OCI-LY3 (cell line): ENCODE results near the gene DAAM2.

ENCODE experiments used
- H2AFZ ChIP-seq: fragments of 200-600, 300-600 bp; shearing (Covaris generic); 2 replicates; pipeline ENCODE4 v1.6.0; 2014; ENCODE audit warnings: antibody characterized with exemption, low read depth, low read length
- H3K27ac ChIP-seq: fragments of 200-600, 300-600 bp; sonication (generic); 2 replicates; pipeline ENCODE4 v1.5.1; 2014; ENCODE audit warnings: mild to moderate bottlenecking, low read length, moderate library complexity, mixed read lengths
- H3K27me3 ChIP-seq: fragments of 200-600, 300-600 bp; sonication (generic); 2 replicates; pipeline ENCODE4 v1.6.1; 2014; ENCODE audit warnings: low read depth, low read length, mixed read lengths
- H3K36me3 ChIP-seq: fragments of 200-600, 300-600 bp; sonication (generic); replicated peaks from 2 replicates; pipeline ENCODE3; 2014; ENCODE audit warnings: low read depth, low read length, mixed read lengths
- H3K4me1 ChIP-seq: fragments of 300-600, 200-600 bp; sonication (generic); 2 replicates; pipeline ENCODE4 v1.6.1; 2014; ENCODE audit warnings: low read length, mixed read lengths
- H3K4me2 ChIP-seq: fragments of 200-600, 300-600 bp; sonication (generic); 2 replicates; pipeline ENCODE4 v1.6.1; 2014; ENCODE audit warnings: low read length, mixed read lengths
- H3K4me3 ChIP-seq: fragments of 300-600, 200-600 bp; sonication (generic); 2 replicates; pipeline ENCODE4 v1.5.1; 2014; ENCODE audit warnings: antibody characterized with exemption, mild to moderate bottlenecking, low read length, moderate library complexity
- H3K79me2 ChIP-seq: fragments of 300-600, 200-600 bp; shearing (Covaris generic); 2 replicates; pipeline ENCODE4 v1.6.1; 2014; ENCODE audit warnings: mild to moderate bottlenecking, low read length, mixed read lengths
- H3K9ac ChIP-seq: fragments of 300-600, 200-600 bp; shearing (Covaris generic); 2 replicates; pipeline ENCODE4 v1.6.0; 2014; ENCODE audit warnings: mild to moderate bottlenecking, low read length, moderate library complexity
- H3K9me3 ChIP-seq: fragments of 200-600, 300-600 bp; shearing (Covaris generic); 2 replicates; pipeline ENCODE4 v1.6.1; 2014; ENCODE audit warnings: low read length, mixed read lengths; ENCODE audit not compliant: insufficient read depth
- H4K20me1 ChIP-seq: fragments of 200-600, 300-600 bp; sonication (generic); 2 replicates; pipeline ENCODE4 v1.6.1; 2016; ENCODE audit warnings: low read length, mixed read lengths; ENCODE audit not compliant: insufficient read depth
- EZH2phosphoT487 ChIP-seq: fragments of 200-600 bp; shearing (Covaris generic); IDR thresholded peaks from 2 replicates; pipeline ENCODE4 v1.6.1; 2018; ENCODE audit warnings: antibody characterized with exemption, mixed run types, low read depth
- TF ChIP-seq, protein P1 (sequence below): fragments of 200-600, 300-600 bp; sonication (generic); IDR thresholded peaks from 2 replicates; pipeline ENCODE4 v1.5.1; 2014; ENCODE audit warnings: antibody characterized with exemption, low read length, low read depth

The DAAM2 gene

DNA sequence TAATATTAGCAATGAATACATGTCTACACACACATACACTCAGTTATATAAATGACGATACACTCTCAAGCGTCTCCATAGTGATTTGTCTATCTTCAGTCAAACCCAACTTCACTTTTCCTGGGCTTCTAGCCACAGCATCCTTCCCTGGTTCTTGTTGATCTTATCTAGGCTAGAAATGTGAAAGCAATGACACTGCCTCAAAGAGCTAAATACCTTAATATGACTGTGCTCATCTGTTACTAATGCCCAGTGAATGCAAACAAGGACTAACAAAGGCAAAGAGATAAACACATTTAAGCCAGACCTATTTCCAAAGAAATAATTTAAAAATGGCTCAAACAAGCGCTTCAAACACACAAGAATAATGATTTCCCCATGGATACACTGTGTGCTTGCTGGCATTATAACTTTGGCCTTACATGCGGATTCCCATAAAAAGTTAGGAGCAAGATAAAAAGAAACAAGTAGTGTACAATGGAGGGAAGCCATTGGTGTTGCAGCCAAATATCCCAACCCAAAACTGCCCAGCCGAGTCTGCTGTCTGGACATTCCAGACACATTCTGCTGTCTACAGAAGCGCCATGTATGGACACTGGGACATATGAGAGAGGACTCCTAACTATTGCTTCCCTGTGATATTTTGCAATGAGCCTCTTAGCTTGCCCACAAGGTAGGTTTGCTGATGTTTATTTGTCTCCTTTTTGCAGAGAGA lies 19.5 kb upstream of the DAAM2 start:
- Histone ChIP-seq H3K9me3 (no peaks in the 10 kb centered on the region), H3K27ac (no peak overlapping the region), H3K4me1 (no peaks in the 10 kb centered on the region), H3K9ac (no peak overlapping the region), H2AFZ (no peak overlapping the region), H3K4me3 (no peak overlapping the region), H3K79me2 (no peaks in the 10 kb centered on the region), H3K4me2 (no peak overlapping the region), H3K27me3 (no peaks in the 10 kb centered on the region), H4K20me1 (no peaks in the 10 kb centered on the region), H3K36me3 (no peaks in the 10 kb centered on the region)
- TF ChIP-seq, protein P1, sequence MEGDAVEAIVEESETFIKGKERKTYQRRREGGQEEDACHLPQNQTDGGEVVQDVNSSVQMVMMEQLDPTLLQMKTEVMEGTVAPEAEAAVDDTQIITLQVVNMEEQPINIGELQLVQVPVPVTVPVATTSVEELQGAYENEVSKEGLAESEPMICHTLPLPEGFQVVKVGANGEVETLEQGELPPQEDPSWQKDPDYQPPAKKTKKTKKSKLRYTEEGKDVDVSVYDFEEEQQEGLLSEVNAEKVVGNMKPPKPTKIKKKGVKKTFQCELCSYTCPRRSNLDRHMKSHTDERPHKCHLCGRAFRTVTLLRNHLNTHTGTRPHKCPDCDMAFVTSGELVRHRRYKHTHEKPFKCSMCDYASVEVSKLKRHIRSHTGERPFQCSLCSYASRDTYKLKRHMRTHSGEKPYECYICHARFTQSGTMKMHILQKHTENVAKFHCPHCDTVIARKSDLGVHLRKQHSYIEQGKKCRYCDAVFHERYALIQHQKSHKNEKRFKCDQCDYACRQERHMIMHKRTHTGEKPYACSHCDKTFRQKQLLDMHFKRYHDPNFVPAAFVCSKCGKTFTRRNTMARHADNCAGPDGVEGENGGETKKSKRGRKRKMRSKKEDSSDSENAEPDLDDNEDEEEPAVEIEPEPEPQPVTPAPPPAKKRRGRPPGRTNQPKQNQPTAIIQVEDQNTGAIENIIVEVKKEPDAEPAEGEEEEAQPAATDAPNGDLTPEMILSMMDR, result no peak
- TF ChIP-seq EZH2phosphoT487, result no peak

DNA sequence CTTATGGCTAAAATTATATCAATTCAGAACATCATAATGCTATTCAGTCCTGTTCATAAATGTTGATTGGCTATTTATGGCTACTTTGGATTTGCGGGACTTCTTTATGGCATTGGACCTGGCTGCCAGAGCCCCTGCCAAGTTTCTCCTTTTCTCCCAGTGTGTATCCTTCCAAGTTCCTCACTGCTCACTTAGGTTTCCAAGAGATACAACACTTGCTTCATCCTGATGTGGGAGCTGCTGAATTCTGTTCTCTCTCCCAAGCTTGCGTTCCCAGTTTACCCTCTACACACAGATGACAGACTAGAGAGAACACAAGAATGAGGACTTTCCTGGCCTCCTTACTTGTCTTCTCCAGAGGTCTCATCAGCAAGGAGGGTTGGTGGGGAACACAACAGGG lies 18.4 kb upstream of the DAAM2 start:
- no peak overlapping the region for H3K27ac ChIP-seq
- no peaks in the 10 kb centered on the region for H3K36me3 ChIP-seq
- H2AFZ ChIP-seq, result no peak overlapping the region
- H3K9me3 ChIP-seq, result no peaks in the 10 kb centered on the region
- no peaks in the 10 kb centered on the region for H3K27me3 ChIP-seq
- no peaks in the 10 kb centered on the region for H3K4me1 ChIP-seq
- H3K79me2 ChIP-seq, result no peaks in the 10 kb centered on the region
- no peak overlapping the region for H3K4me2 ChIP-seq
- no peaks in the 10 kb centered on the region for H4K20me1 ChIP-seq
- TF ChIP-seq, protein P1, result no peak
- no peak for TF ChIP-seq EZH2phosphoT487
- no peak overlapping the region for H3K9ac ChIP-seq
- H3K4me3 ChIP-seq, result no peak overlapping the region

DNA sequence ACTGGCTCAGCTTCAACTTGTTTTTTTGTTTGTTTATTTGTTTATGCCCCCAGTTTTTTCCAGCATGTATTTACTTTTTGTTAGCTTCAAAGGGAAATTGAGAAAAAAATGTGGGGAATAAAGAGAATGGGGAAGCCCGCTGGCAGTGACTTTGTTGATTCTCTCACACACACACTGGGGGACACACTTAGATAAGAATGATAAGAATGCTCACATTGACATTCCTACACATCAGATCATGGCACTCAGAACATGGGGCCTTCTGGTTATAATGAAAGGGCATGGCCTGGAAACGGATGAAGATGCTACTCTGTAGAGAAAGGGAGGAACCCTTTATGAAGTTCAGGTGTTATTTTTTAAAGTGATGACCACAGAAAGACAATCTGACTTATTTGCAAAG lies 15.6 kb upstream of the DAAM2 start:
- no peaks in the 10 kb centered on the region for H3K36me3 ChIP-seq
- TF ChIP-seq, protein P1, result no peak
- TF ChIP-seq EZH2phosphoT487, result no peak
- H3K79me2 ChIP-seq, result no peaks in the 10 kb centered on the region
- H3K27ac ChIP-seq, result no peak overlapping the region
- no peaks in the 10 kb centered on the region for H3K9me3 ChIP-seq
- H3K9ac ChIP-seq, result no peak overlapping the region
- no peaks in the 10 kb centered on the region for H3K4me1 ChIP-seq
- no peaks in the 10 kb centered on the region for H4K20me1 ChIP-seq
- no peak overlapping the region for H3K4me2 ChIP-seq
- H2AFZ ChIP-seq, result no peak overlapping the region
- no peaks in the 10 kb centered on the region for H3K27me3 ChIP-seq
- no peak overlapping the region for H3K4me3 ChIP-seq

DNA sequence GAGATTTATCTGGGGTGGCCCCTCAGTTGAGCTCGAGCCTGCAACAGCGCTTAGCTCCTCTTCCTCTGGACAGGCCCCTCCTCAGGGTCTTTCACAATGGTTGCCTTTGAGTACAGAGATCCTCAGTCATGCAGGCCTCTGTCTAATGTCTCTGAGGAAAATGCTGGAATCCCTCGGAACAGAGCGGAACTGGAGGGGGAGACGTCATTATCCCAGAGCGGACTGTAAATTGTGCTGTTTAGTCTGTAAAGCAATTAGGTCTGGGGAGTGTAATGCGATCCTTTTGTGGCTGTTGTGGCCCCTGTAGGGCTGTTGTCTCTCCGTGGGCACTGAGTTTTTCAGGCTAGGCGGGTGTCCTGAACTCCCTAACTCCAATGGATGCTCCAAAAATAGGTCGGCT lies 15.0 kb upstream of the DAAM2 start:
- H3K79me2 ChIP-seq, result no peaks in the 10 kb centered on the region
- TF ChIP-seq, protein P1, result no peak
- TF ChIP-seq EZH2phosphoT487, result no peak
- H3K9me3 ChIP-seq, result no peaks in the 10 kb centered on the region
- no peaks in the 10 kb centered on the region for H3K27me3 ChIP-seq
- no peak overlapping the region for H3K27ac ChIP-seq
- no peak overlapping the region for H3K4me2 ChIP-seq
- no peaks in the 10 kb centered on the region for H3K36me3 ChIP-seq
- no peaks in the 10 kb centered on the region for H4K20me1 ChIP-seq
- no peak overlapping the region for H3K9ac ChIP-seq
- H2AFZ ChIP-seq, result no peak overlapping the region
- H3K4me3 ChIP-seq, result no peak overlapping the region
- H3K4me1 ChIP-seq, result no peaks in the 10 kb centered on the region
